GM12878 (cell line): ENCODE measurements around the gene NOL7. TPM values are rescaled to one million over a fixed set of nuclear protein-coding genes. Genes with fewer than 3 reads are reported as not detected.

ENCODE experiments used
- ATAC-seq: fragments of 200-7000 bp; cut with Tn5 transposase; 3 replicates; pipeline ENCODE4 v1.9.1; 2020; ENCODE audit warnings: mild to moderate bottlenecking, moderate library complexity
- BruUV-seq: library from RNA; stranded (reverse); fragments of 400-500 nt; replicated peaks from 2 replicates; lab custom pipeline; 2021; lab: Mats Ljungman, UMichigan
- CTCF ChIA-PET: fragments of 300-600 bp; sonication (Branson Sonifier 250); formaldehyde crosslinking; extraction: SDS; loops from one replicate; lab custom pipeline; 2021; ENCODE audit warnings: inconsistent platforms; lab: Yijun Ruan, JAX
- POLR2A ChIA-PET: fragments of 350-600 bp; formaldehyde crosslinking; extraction: SDS; loops from one replicate; lab custom pipeline; 2021; ENCODE audit warnings: inconsistent platforms; lab: Charles Lee
- RAD21 ChIA-PET: fragments of 300-600 bp; sonication (Branson Sonifier 250); formaldehyde crosslinking; loops from one replicate; lab custom pipeline; 2023; ENCODE audit warnings: antibody characterized with exemption; ENCODE audit not compliant: unreplicated experiment; lab: Charles Lee
- SMC1A ChIA-PET: fragments of 300-600 bp; sonication (Branson Sonifier 250); formaldehyde crosslinking; loops from one replicate; lab custom pipeline; 2023; ENCODE audit not compliant: unreplicated experiment, uncharacterized antibody; lab: Charles Lee
- DNase-seq: peaks from one replicate; pipeline ENCODE4 v3.0.0-alpha.2; 2011; ENCODE audit warnings: low read depth, low spot score
- FAIRE-seq: peaks from 3 replicates; lab custom pipeline; 2011; peaks lifted over from hg19 to GRCh38; lab: Jason Lieb, UNC
- H2AFZ ChIP-seq: 2 replicates; pipeline ENCODE4 v1.6.0; 2011; ENCODE audit warnings: low read depth, low read length, control low read depth; ENCODE audit not compliant: control insufficient read depth
- H3K27ac ChIP-seq: 2 replicates; pipeline ENCODE4 v1.5.1; 2011; ENCODE audit warnings: control low read depth; ENCODE audit not compliant: control insufficient read depth, insufficient read depth
- H3K27me3 ChIP-seq, 2 experiments: replicated peaks in 1 of 2; 2 replicates each; pipeline versions ENCODE4 v1.6.0 to v1.6.1; 2011; ENCODE audit warnings: low read length in 1 of 2; ENCODE audit not compliant: control insufficient read depth in 2 of 2, insufficient read depth in 2 of 2
- H3K36me3 ChIP-seq, 2 experiments: 2 replicates each; pipeline ENCODE4 v1.5.1; 2011; ENCODE audit warnings: low read length in 1 of 2; ENCODE audit not compliant: control insufficient read depth in 2 of 2, insufficient read depth in 2 of 2
- H3K4me1 ChIP-seq: 2 replicates; pipeline ENCODE4 v1.6.1; 2011; ENCODE audit warnings: mild to moderate bottlenecking, low read length, moderate library complexity, mixed read lengths; ENCODE audit not compliant: control insufficient read depth, insufficient read depth
- H3K4me2 ChIP-seq: 2 replicates; pipeline ENCODE4 v1.6.0; 2011; ENCODE audit warnings: control low read depth; ENCODE audit not compliant: control insufficient read depth, insufficient read depth
- H3K4me3 ChIP-seq: fragments of 200-600 bp; sonication (generic); 2 replicates; pipeline ENCODE4 v1.5.1; 2016
- H3K79me2 ChIP-seq: 2 replicates; pipeline ENCODE4 v1.6.0; 2011; ENCODE audit warnings: low read length; ENCODE audit not compliant: control insufficient read depth, insufficient read depth
- H3K9ac ChIP-seq: 2 replicates; pipeline ENCODE4 v1.8.0; 2011; ENCODE audit warnings: low read length, control low read depth, mixed read lengths; ENCODE audit not compliant: control insufficient read depth, insufficient read depth
- H3K9me3 ChIP-seq: replicated peaks from 3 replicates; pipeline ENCODE4 v1.5.1; 2011; ENCODE audit warnings: mild to moderate bottlenecking, low read length; ENCODE audit not compliant: control insufficient read depth, insufficient read depth
- H4K20me1 ChIP-seq: 2 replicates; pipeline ENCODE4 v1.6.0; 2011; ENCODE audit not compliant: control insufficient read depth, insufficient read depth
- ATF7 ChIP-seq: fragments of 450-650 bp; IDR thresholded peaks from 2 replicates; pipeline ENCODE4 v1.6.1; 2016; ENCODE audit warnings: low read depth, mild to moderate bottlenecking
- CHD2 ChIP-seq: IDR thresholded peaks from 2 replicates; pipeline ENCODE4 v1.6.1; 2011; ENCODE audit warnings: low read depth, low read length, improper control_type of control experiment, borderline replicate concordance
- E2F4 ChIP-seq: IDR thresholded peaks from 2 replicates; pipeline ENCODE4 v1.6.1; 2012; ENCODE audit warnings: low read depth, low read length, improper control_type of control experiment
- EGR1 ChIP-seq, 2 experiments: IDR thresholded peaks; 1 replicate in 1 of 2; 2 replicates in 1 of 2; pipeline ENCODE4 v1.6.1; 2011 to 2012; ENCODE audit warnings: low read depth in 2 of 2, low read length in 2 of 2, borderline replicate concordance in 1 of 2, mild to moderate bottlenecking in 1 of 2, moderate library complexity in 1 of 2
- FOXM1 ChIP-seq: IDR thresholded peaks from 2 replicates; pipeline ENCODE4 v1.6.1; 2012; ENCODE audit warnings: low read depth, mild to moderate bottlenecking, inconsistent platforms, low read length, moderate library complexity
- HDAC6 ChIP-seq: fragments of 200-600 bp; sonication (generic); IDR thresholded peaks from one replicate; pipeline ENCODE4 v1.8.0; 2017; ENCODE audit warnings: antibody characterized with exemption; ENCODE audit not compliant: unreplicated experiment
- IRF3 ChIP-seq: fragments of 450-650 bp; IDR thresholded peaks from 2 replicates; pipeline ENCODE4 v1.6.1; 2014; ENCODE audit warnings: mild to moderate bottlenecking
- KDM1A ChIP-seq: fragments of 200-600 bp; sonication (generic); IDR thresholded peaks from 2 replicates; pipeline ENCODE4 v1.6.1; 2016; ENCODE audit warnings: borderline replicate concordance
- MEF2A ChIP-seq: IDR thresholded peaks from 2 replicates; pipeline ENCODE4 v1.6.1; 2011; ENCODE audit warnings: low read depth, mild to moderate bottlenecking, low read length, moderate library complexity; ENCODE audit not compliant: insufficient read depth
- MTA2 ChIP-seq: fragments of 450-650 bp; IDR thresholded peaks from 2 replicates; pipeline ENCODE4 v1.6.1; 2016; ENCODE audit warnings: low read depth, mild to moderate bottlenecking, moderate library complexity
- MTA3 ChIP-seq: IDR thresholded peaks from 2 replicates; pipeline ENCODE4 v1.6.1; 2012; ENCODE audit warnings: low read length, inconsistent platforms, borderline replicate concordance
- POLR2AphosphoS2 ChIP-seq: IDR thresholded peaks from 2 replicates; pipeline ENCODE4 v1.6.1; 2011; ENCODE audit warnings: low read depth, mild to moderate bottlenecking, low read length, improper control_type of control experiment, moderate library complexity
- SMC3 ChIP-seq: IDR thresholded peaks from 2 replicates; pipeline ENCODE4 v1.6.1; 2011; ENCODE audit warnings: low read length, improper control_type of control experiment, borderline replicate concordance
- STAT3 ChIP-seq: IDR thresholded peaks from 2 replicates; pipeline ENCODE4 v1.6.1; 2011; ENCODE audit warnings: low read depth, low read length, improper control_type of control experiment
- WGBS: methylation state at CpG from one replicate; pipeline ENCODE4 v1.1.6; 2016; ENCODE audit warnings: low lambda C conversion rate; ENCODE audit not compliant: insufficient replicate concordance, insufficient coverage; ENCODE audit errors: missing lambda C conversion rate; 5-methylcytosine and 5-hydroxymethylcytosine counted together
- in situ Hi-C: fragments of 300-500 bp; cut with MboI; formaldehyde crosslinking; loops from 9 replicates; pipeline ENCODE4 v1.14.3; 2018; ENCODE audit warnings: mixed read lengths
- intact Hi-C: fragments of 100-400 bp; cut with micrococcal nuclease; formaldehyde crosslinking; loops from one replicate; pipeline ENCODE4 v1.14.2; 2022; ENCODE audit not compliant: unreplicated experiment
- polyA plus RNA-seq, 11 experiments: library from polyadenylated mRNA; depleted of rRNA in 4 of 11; unstranded in 6 of 11; stranded (reverse) in 5 of 11; fragments of >200 nt; fragmentation: Nextera tagmentation in 4 of 11; fragmentation: Illumina TruSeq in 1 of 11; extraction: Ambion mirVana in 4 of 11; extraction: Trizol in 1 of 11; gene quantifications; 1 replicate in 1 of 11; 2 replicates in 10 of 11; pipeline versions ENCODE4 v1.2.1 to v1.2.3, GENCODE V29; 2011 to 2016; ENCODE audit warnings: inconsistent platforms in 2 of 11, missing spikeins in 2 of 11, low read depth in 1 of 11
- total RNA-seq, 4 experiments: library from RNA; depleted of rRNA in 3 of 4; stranded (reverse); fragments of >200 nt in 3 of 4; fragmentation: Illumina TruSeq in 1 of 4; extraction: Trizol in 1 of 4; gene quantifications; 2 replicates each; pipeline versions ENCODE4 v1.2.1 to v1.2.3, GENCODE V29; 2013 to 2021

Gene NOL7
- total and polyA plus RNA-seq, 10 of the 15 experiments (the other 5 are each of a cell fraction or from before 2014, with no cell fraction given): 12.2 to 222 (median 86.2) TPM

GRCh38 chr6:13565921-13566320 is 49.2 kb upstream of the NOL7 start:
- ChIA-PET CTCF (interaction anchor here (0.5 to 0.9 kb wide), 2 partner anchors 9 to 41 kb away, joined by 3 read pairs; partner anchors contain the start of gene SIRT5), POLR2A (no interaction called here), RAD21 (no interaction called here)
- FAIRE-seq: no peak
- no peaks in the 10 kb centered on the region for H3K27me3 ChIP-seq
- H3K4me1 ChIP-seq: no peaks in the 10 kb centered on the region
- 51% methylated on average over 4 of the region's 4 CpGs for WGBS
- in situ Hi-C loops: no loop called here
- no peak overlapping the region for H3K4me2 ChIP-seq
- no peak overlapping the region for H3K27ac ChIP-seq
- H3K4me3 ChIP-seq: no peak overlapping the region
- no peaks in the 10 kb centered on the region for H3K79me2 ChIP-seq
- TF ChIP-seq MEF2A: no peak
- no peak for TF ChIP-seq MTA2
- TF ChIP-seq MTA3: no peak
- TF ChIP-seq KDM1A: no peak
- TF ChIP-seq E2F4: no peak
- no peak for TF ChIP-seq POLR2AphosphoS2
- TF ChIP-seq, all 136 proteins: peak for 0
- Histone ChIP-seq H3K9ac (no peak overlapping the region), H2AFZ (no peak overlapping the region), H3K36me3 (no peaks in the 10 kb centered on the region), H4K20me1 (no peaks in the 10 kb centered on the region), H3K9me3 (no peaks in the 10 kb centered on the region)
- ATAC-seq: no peak
- DNase-seq: no peak
- no TSS peak for BruUV-seq
- intact Hi-C loops: no loop called here
- SMC1A ChIA-PET: interaction anchor here (0.9 kb wide), 1 partner anchor 121 kb away, joined by 3 read pairs; no protein-coding TSS in a partner anchor

GRCh38 chr6:13566500-13566899 is 48.6 kb upstream of the NOL7 start:
- no peak overlapping the region for H3K4me2 ChIP-seq
- H3K9me3 ChIP-seq: no peaks in the 10 kb centered on the region
- H4K20me1 ChIP-seq: no peaks in the 10 kb centered on the region
- no peak for DNase-seq
- intact Hi-C loops (no loop called here), in situ Hi-C loops (no loop called here)
- H3K4me1 ChIP-seq: no peaks in the 10 kb centered on the region
- ATAC-seq: no peak
- H3K36me3 ChIP-seq: no peaks in the 10 kb centered on the region
- no peak overlapping the region for H3K4me3 ChIP-seq
- no peak for FAIRE-seq
- WGBS: 77% methylated on average over 3 of the region's 3 CpGs
- ChIA-PET CTCF (no interaction called here), SMC1A (no interaction called here), RAD21 (no interaction called here), POLR2A (no interaction called here)
- no peaks in the 10 kb centered on the region for H3K79me2 ChIP-seq
- H3K27me3 ChIP-seq: no peaks in the 10 kb centered on the region
- no peak overlapping the region for H3K27ac ChIP-seq
- H2AFZ ChIP-seq: no peak overlapping the region
- H3K9ac ChIP-seq: no peak overlapping the region
- no TSS peak for BruUV-seq
- TF ChIP-seq HDAC6: no peak
- no peak for TF ChIP-seq CHD2
- TF ChIP-seq EGR1 (IDR thresholded peaks at IDR 0.05; ENCODE audit: borderline replicate concordance in 1 of 2, low read depth in 2 of 2, low read length in 2 of 2): no peak
- TF ChIP-seq SMC3: no peak
- no peak for TF ChIP-seq STAT3
- TF ChIP-seq ATF7: no peak
- no peak for TF ChIP-seq FOXM1
- no peak for TF ChIP-seq IRF3
